Measurements from ENCODE around the gene FMO4.
"Not testable (repeated sequence)": the region's sequence is repeated elsewhere in the genome, so short reads cannot be mapped to it uniquely, and the experiment has no call there.

The FMO4 gene

DNA sequence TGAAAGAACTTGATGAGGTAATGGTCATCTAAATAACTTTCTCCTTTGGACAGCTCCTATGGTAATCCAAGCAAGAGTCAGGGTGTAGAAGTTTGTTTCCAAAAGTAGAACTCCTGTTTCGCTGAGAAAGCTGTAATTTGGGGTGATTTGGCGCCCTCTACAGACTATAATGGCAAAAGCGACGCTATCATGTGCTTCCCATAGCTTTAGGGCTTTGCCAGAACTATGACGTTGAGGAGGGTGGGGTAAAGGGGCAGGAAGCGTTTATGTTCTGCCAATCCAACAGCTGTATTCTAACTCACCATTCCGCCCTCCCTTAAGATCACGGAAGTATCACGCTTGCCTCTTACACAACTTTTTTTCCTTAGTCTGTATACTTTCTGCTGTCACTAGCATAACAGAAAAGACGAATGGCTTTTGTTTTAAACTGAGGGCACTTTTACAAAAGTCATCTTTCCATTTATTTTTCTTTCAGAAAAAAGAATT is at the start of gene FMO4:
FMO4 (plus strand) TSS at position 349 of the 486 bp plus-strand sequence. CDS start 5,643 bp downstream, outside the sequence.
- peak; percentile 99 for DNase-seq

DNA sequence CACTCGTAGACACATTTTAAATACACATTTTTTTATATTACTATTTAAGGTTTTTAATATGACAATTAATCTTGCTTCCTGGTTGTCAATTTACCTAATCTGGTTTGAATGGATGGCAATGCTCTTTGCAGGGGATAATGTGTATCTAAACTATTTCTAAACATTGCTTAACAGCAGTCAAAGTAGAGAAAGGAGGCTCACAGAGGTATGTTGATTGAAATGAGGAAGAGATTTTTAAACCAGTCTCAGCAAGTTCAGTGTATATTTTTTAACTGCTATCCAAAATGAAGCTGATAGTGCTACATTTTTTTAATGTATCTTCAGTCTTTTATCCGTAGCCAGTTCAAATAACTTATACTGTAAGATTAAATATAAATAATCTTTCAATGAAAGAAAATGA is 48.3 kb upstream of the FMO4 start:
- DNase-seq, result no peak

DNA sequence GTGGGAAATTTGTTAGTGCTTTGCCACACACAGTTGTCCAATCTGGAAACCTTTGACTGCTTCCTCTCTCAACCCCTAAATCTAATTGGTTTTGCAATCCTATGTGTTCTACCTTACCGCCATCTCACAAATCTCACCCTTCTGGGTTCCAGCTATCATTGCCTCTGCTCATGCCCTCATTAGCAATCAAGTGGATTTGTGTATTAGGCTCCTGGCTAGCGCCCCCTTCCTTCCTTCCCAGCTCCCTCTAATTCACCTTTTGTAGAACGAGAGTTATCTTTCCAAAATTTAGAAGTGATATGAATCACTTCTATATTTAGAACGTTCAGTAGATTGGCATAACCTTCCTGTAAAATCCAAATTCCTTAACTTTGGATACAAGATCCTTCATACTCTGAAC is 47.1 kb upstream of the FMO4 start:
- DNase-seq, result no peak

DNA sequence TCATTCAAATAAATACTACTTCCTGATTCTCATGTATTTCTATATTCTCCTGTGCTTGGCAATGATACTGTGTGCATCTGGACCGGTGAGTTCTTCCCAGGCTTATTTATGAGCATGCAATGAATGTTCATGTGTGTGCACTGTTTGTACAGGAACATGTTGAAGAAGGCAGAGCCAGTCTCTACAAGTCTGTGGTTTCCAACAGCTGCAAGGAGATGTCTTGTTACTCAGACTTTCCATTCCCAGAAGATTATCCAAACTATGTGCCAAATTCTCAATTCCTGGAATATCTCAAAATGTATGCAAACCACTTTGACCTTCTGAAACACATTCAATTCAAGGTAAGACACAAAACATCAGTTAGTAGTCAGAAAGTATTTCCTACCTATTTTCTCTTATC is 46.6 kb upstream of the FMO4 start:
- DNase-seq, result no peak

DNA sequence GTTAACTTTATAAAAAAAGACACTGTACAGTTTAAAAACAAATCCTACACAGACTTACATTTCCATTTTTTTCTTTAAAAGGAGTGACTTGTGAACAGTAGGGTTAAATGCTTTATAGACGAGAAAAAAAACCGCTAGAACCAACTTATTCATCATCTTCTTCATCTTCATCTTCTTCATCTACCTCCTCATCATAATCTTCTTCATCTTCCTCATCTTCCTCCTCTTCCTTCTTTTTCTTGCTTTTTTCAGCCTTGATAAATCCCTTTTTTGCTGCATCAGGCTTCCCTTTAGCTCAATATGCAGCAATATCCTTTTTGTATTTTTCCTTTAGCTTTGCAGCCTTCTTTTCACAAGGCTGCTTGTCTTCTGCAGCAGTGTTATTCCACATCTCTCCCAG is 43.2 kb upstream of the FMO4 start:
- DNase-seq, result no peak

GRCh38 chr1:171277534-171277933 is 36.4 kb upstream of the FMO4 start:
- no peak for DNase-seq

DNA sequence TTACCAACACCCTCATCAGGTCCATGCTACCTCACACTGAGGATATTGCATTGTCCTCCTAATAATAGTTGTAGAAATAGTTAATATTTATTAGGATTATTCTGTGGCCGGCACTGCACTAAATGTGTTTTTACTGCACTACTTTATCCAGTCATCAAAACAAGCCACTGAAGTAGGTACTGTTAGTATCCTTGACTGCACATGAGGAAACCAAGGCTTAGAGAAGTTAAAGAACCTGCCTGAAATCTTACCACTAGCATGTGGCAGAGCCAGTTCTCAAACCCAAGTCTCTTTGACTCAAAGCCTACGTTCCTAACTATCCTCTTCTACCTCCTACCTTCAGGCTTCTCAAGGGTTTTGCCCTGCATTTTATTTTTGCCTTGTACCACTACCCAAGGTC is 34.7 kb upstream of the FMO4 start:
- DNase-seq, result no peak

GRCh38 chr1:171279678-171280077 is 34.3 kb upstream of the FMO4 start:
- DNase-seq, result no peak

DNA sequence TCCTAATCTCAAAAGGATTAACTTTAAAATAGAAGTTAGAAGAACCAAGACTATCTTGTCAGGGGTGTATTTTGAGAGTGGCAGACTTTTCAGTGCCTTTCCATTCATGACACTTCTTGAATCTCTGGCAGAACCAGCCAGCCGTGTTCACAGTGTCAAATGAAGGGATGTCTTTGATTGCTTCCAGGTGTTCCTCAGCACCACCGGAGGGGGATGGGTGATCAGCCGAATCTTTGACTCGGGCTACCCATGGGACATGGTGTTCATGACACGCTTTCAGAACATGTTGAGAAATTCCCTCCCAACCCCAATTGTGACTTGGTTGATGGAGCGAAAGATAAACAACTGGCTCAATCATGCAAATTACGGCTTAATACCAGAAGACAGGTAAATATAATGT is 33.4 kb upstream of the FMO4 start:
- DNase-seq, result no peak

DNA sequence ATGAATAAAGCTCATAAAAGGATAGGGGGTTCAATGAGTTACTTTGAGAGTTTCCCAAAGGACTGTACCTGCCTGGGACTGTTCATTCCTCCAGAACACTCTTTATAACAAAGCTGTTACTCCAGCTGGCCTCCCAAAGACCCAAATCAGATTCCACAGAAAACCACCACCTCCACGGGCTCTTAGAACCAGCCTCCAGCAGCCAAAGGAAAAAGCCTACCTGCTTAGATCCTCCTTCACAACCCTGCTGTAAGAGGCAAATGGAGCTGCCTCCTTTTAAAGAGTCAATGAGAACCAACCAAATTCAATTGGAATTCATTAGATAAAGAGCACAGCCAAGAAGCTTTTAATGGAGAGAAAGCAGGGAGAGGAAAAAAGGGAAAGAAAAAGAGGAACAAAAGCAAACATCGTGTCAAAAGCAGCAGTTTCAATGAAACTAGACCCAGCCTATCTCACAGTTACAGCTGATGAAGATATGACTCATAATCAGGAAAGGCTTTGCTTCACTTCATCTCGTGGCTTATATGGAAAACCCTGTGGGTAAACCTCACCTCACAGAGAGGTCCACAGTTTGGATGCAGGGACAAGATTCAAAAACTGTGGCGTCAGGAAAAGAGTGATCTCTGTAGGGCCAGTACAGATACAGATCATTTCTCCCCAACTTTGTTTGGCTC is 27.8 kb upstream of the FMO4 start:
- peak; percentile 9 for DNase-seq

GRCh38 chr1:171290621-171291020 is 23.4 kb upstream of the FMO4 start:
- DNase-seq, result no peak

GRCh38 chr1:171292799-171293198 is 21.2 kb upstream of the FMO4 start:
- DNase-seq, result no peak

DNA sequence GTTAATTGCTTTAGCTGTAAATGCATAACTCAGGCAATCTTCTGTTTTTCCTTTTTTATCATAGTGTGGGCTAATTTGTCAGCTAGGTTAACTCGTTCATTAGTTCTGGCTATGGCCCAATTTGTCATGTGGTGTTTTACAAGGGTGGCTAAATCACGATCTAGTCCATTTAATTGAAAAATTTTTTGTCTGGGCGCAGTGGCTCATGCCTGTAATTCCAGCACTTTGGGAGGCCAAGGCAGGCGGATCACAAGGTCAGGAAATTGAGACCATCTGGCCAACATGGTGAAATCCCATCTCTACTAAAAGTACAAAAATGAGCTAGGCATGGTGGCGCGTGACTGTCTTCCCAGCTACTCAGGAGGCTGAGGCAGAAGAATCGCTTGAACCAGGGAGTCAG is 18.6 kb upstream of the FMO4 start:
- DNase-seq, result not testable (repeated sequence)

DNA sequence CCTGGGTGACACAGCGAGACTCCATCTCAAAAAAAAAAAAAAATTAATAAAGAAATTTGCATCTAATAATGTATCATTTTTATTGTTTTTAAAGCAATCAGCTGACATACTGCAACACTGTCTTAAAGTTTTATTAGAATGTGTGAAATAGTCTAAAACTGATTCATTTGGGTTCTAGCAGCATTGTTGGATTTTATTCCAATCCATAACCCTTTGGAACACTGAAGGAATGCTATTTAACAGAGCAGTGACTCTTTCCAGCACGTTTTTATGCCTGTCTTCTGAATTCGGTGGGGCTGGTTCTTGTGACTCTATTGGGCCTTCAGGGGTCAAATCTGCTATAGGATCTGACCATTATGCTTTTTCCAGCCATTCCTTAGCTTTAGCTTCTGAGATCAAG is 18.2 kb upstream of the FMO4 start:
- DNase-seq, result no peak

DNA sequence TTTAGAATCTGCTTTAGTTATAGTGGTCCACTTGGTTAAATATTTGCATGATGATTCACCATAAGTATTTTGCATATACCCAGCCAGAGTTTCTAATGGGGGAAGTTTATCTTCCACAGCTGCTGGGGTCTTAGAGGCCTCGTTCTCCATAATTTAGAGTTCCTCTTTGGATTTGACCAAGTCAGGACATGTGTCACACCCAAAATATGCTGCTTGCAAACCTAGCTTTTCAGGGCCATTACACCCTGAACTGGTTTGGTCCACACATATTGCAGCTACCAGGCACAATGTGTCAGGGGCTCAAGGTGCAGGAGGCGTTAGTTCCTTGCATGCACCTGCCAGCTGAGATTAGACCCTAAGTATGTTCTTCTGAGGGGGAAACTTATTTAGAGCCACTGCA is 17.1 kb upstream of the FMO4 start:
- no peak for DNase-seq

DNA sequence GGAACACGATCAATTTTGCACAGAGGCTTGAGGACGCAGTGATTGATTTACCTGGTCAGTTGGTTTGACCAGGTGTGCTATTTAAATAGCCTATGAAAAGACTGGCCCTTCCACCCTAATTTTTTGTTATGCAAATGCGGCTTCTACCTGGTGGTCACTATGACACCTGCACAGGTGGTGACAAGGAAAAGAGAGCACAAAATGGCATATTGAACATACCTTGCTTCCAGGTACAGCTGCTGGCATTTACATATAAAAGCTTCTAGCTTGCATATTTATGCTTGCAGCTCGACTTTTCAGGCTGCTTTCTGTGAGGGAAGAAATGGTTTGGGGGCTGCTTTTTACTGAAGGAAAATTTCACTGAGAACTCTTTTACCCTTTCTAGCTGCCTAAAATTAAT is 15.3 kb upstream of the FMO4 start:
- DNase-seq, result no peak

DNA sequence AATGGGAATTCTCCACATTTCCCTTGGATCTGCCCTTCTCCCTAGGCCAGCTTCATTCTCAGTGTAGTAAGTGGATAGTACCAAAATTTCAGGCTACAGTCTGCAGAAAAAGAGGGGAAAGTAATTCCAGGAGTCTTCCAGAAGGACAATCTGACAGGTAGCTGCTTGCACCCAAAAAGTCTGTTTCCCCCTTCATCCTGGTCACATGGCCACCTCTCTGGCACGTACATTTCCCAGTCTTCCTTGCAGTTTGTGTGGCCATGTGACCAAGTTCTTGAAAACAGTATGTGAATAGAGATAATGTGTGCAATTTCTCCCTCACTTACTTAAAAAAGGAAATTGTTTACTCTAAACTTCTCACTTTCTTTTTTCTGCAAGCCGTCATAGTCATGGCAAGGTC is 14.6 kb upstream of the FMO4 start:
- DNase-seq, result no peak

GRCh38 chr1:171300401-171300800 is 13.6 kb upstream of the FMO4 start:
- no peak for DNase-seq

DNA sequence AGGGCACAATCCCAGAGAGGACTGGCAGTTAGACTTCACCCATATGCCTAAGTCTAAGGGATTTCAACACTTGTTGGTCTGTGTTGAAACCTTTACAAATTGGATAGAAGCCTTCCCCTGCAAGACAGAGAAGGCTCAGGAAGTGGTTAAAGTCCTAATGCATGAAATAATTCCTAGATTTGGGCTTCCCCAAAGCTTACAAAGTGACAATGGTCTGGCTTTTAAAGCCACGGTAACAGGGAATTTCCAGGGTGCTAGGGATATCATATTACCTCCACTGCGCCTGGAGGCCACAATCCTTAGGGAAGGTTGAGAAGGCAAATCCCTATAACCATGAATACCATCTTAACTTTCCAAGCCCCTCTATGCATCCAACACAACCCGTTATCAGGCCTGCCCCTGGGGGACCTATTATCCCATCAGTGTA is 3.3 kb upstream of the FMO4 start:
- DNase-seq, result no peak

- no peak for DNase-seq
Observed at GRCh38 chr1:171311771-171312558, 2.0 kb upstream of the FMO4 start.

DNA sequence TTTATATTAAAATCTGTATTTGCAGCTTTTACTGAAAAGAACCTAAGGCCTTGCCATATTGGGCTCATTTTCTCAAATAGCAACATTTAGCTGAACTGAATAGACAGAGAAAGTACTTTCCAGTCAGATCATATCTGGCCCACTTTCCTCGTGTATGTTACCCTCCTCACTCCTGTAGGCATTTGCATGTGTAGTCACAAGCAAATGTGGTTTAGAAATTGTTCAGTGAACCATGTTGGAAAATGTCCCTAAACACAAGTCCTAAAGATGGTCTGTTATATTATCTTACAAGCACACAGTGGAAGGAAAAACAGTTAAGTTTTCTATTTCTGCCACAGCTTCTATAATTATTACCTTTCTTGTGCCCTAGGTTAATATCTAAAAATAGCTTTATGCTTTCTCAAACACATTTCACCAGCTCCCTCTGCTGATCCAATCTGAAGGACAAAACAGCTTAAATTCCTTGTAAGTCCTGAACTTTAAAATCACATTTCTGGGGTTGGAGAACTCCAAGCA is 606 bp upstream of the FMO4 start:
- no peak for DNase-seq

DNA sequence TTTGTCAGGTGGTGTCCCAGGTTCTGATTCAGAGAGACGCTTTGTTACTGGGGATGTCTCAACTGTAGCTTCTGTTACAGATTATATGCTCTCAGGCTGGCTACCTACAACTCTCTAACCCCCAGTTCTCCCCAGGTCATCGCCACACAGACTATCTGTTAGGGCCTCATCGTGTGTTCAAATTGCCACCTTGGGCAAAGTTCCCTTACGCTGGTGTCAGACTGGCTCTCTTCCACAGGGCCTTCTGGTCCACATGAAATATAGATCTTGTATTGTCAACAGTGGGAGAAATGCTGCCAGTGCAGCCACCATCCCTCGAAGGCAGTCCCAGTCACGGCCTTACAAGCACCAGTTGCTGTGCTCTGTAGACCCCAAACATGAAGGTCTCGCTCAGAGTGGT is 15.3 kb downstream of the FMO4 start:
- no peak for DNase-seq

DNA sequence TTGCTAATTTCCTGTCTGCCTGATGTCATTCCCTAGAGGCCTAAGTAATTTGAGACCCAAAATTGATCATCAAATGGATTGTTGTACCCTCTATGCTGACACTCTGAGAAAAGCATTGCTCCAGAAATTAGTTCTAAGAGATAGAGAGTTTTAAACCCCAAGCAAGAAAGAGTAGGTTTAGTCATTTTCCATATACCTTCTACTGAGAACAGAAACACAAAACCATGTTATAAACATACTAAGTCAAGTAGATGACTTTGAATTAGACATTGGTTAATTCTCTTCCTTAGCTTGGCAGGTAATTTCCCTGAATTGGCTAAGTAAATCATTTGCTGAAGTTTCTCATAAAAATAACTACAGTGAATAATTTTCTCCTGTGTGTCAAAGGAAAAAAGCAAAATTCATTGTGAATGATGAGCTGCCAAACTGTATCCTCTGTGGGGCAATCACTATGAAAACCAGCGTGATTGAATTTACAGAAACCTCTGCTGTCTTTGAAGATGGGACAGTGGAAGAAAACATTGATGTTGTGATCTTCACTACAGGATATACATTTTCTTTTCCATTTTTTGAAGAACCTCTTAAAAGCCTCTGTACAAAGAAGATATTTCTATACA is 20.1 kb downstream of the FMO4 start:
- no peak for DNase-seq

GRCh38 chr1:171335964-171336363 is 22.0 kb downstream of the FMO4 start:
- DNase-seq, result no peak
